ENCODE data around the gene E2F8.

Gene E2F8

DNA sequence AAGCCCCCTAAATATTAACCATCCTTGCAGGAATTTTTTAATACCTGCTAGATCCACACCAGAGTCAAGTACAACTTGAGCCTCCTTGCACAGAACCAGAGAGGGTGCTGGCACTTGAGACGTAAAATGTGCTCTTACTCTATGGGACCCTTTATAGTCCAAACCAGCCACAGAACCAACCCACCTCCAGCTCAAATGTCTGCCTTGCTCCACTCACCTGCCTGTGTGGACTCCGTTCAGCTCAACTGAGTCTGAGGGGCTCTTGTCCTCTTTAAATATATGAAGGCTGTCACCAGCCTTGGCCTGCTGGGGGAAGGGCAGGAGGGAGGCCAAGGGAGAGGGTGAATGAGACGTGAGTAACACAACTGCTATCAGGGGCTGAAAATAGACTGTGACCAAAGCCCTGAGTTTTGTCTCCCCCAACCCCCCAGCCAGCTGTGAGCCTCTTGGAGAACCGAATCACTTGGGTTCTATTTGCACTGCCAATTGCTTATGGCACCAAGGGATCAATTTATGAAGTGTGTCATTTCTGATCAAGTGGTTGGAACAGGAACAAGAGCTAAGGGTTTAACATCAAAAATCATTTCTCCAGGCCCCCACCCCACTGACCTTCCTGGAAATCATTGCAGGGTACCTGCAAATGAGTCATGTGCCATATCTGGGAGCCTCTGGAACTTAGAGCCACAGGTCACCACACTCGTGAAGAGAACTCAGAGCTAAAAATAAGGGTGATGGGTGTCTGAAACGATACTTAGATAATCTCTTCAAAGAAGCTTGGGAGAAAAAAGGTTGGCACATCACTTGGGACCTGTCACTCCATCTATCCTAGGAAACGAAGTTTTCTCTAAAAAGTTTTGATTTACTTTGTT is 38.8 kb downstream of the E2F8 start, which contains the start of gene CSRP3:
Gene CSRP3 (minus strand): TSS at position 247 of the 869 bp plus-strand sequence. CDS start 9,535 bp downstream, outside the sequence.
- Histone ChIP-seq H3K4me3 (ENCODE audit: low read length) (no peak within 1 kb of the TSS), H2AFZ (ENCODE audit: low read depth, low read length) (no peak within 1 kb of the TSS), H3K9me3 (ENCODE audit: low read length) (peaks cover 2% of the 10 kb centered on the region), H3K36me3 (ENCODE audit: insufficient read depth, low read length) (no peaks in the 10 kb centered on the region), H3K4me1 (ENCODE audit: insufficient read depth, low read length) (no peaks in the 10 kb centered on the region), H3K27me3 (ENCODE audit: insufficient read depth, low read length) (peaks cover 41% of the 10 kb centered on the region)

GRCh38 chr11:19200410-19201201 is 40.1 kb downstream of the E2F8 start:
- Histone ChIP-seq H2AFZ (ENCODE audit: low read depth, low read length) (no peak overlapping the region), H3K27me3 (ENCODE audit: insufficient read depth, low read length) (peaks cover 46% of the 10 kb centered on the region), H3K9me3 (ENCODE audit: low read length) (peaks cover 2% of the 10 kb centered on the region), H3K4me3 (ENCODE audit: low read length) (no peak overlapping the region), H3K4me1 (ENCODE audit: insufficient read depth, low read length) (no peaks in the 10 kb centered on the region), H3K36me3 (ENCODE audit: insufficient read depth, low read length) (no peaks in the 10 kb centered on the region)

DNA sequence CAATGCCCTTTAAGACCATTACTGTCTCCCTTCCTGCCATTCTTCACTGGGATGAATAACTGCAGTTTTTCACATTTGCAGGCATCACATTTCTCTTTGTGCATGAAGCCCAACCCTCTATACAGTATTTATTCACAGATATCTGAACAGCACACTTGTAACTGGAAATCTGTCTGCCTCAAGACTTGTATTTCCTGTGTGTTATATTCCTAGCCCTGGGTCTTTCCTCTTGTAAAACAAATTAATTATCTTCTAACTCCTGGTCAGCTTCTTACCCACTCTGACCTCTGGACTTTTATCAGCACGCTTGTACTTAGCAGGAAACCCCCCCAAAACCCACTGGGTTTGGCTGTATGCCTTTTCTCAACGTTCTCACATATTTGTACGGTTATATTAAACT is 41.0 kb downstream of the E2F8 start:
- no peak overlapping the region for H2AFZ ChIP-seq (ENCODE audit: low read depth, low read length)
- peaks cover 2% of the 10 kb centered on the region for H3K9me3 ChIP-seq (ENCODE audit: low read length)
- no peak overlapping the region for H3K4me3 ChIP-seq (ENCODE audit: low read length)
- peaks cover 52% of the 10 kb centered on the region for H3K27me3 ChIP-seq (ENCODE audit: insufficient read depth, low read length)
- no peaks in the 10 kb centered on the region for H3K36me3 ChIP-seq (ENCODE audit: insufficient read depth, low read length)
- H3K4me1 ChIP-seq (ENCODE audit: insufficient read depth, low read length): peaks cover 5% of the 10 kb centered on the region

DNA sequence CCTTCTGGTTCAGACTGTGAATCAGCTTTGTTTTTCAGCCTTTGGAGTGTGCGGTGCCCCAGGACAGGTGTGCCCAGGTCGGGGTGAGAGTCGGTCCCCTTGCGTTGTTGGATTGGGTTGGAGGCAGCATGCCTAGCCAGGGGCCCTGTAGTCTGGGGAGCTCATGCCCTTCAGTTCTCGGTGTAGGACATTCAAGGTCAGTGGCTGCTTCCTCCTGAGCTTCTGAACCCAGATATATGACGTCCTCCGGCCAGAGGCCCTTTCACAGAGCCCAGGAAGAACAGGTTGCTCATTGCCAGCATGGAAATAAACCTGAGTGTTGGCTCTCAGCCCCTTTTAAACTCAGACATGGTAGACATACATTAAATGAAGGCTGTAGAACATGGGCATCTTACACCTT is 41.7 kb downstream of the E2F8 start:
- peaks cover 55% of the 10 kb centered on the region for H3K27me3 ChIP-seq (ENCODE audit: insufficient read depth, low read length)
- peaks cover 2% of the 10 kb centered on the region for H3K9me3 ChIP-seq (ENCODE audit: low read length)

GRCh38 chr11:19196432-19196831 is 44.3 kb downstream of the E2F8 start:
- Histone ChIP-seq H3K4me3 (ENCODE audit: low read length) (no peak overlapping the region), H2AFZ (ENCODE audit: low read depth, low read length) (no peak overlapping the region), H3K4me1 (ENCODE audit: insufficient read depth, low read length) (peaks cover 5% of the 10 kb centered on the region), H3K9me3 (ENCODE audit: low read length) (no peaks in the 10 kb centered on the region), H3K36me3 (ENCODE audit: insufficient read depth, low read length) (no peaks in the 10 kb centered on the region), H3K27me3 (ENCODE audit: insufficient read depth, low read length) (peaks cover 62% of the 10 kb centered on the region)

More for the DNA sequence above, 41.7 kb downstream of the E2F8 start:
- peaks cover 5% of the 10 kb centered on the region for H3K4me1 ChIP-seq (ENCODE audit: insufficient read depth, low read length)
- H3K4me3 ChIP-seq (ENCODE audit: low read length): no peak overlapping the region
- no peaks in the 10 kb centered on the region for H3K36me3 ChIP-seq (ENCODE audit: insufficient read depth, low read length)
- no peak overlapping the region for H2AFZ ChIP-seq (ENCODE audit: low read depth, low read length)

GRCh38 chr11:19194620-19195308 is 46.0 kb downstream of the E2F8 start:
- H3K27me3 ChIP-seq (ENCODE audit: insufficient read depth, low read length): peaks cover 63% of the 10 kb centered on the region
- no peak overlapping the region for H3K4me3 ChIP-seq (ENCODE audit: low read length)
- H3K9me3 ChIP-seq (ENCODE audit: low read length): no peaks in the 10 kb centered on the region
- peaks cover 5% of the 10 kb centered on the region for H3K4me1 ChIP-seq (ENCODE audit: insufficient read depth, low read length)
- no peak overlapping the region for H2AFZ ChIP-seq (ENCODE audit: low read depth, low read length)
- no peaks in the 10 kb centered on the region for H3K36me3 ChIP-seq (ENCODE audit: insufficient read depth, low read length)

DNA sequence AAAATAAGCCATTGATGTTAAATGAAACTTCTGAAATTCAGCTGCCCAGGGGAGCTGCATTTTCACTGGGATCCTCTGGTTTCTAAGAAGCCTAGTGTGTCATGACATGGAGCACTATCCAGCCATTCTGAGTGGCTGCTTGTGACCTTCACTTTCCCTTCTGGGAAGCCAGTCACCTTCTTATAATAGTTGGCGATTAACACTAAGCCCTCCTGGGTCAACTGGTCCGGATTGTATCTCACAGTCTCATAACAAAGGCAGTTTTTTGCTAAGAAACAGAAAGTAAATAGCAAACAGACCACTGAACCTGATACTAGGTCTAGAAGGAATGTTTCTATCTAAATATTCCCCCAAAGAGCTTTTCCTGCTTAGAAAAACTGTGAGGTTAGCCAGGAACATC is 46.8 kb downstream of the E2F8 start:
- Histone ChIP-seq H3K4me1 (ENCODE audit: insufficient read depth, low read length) (peaks cover 5% of the 10 kb centered on the region), H3K36me3 (ENCODE audit: insufficient read depth, low read length) (no peaks in the 10 kb centered on the region), H3K4me3 (ENCODE audit: low read length) (no peak overlapping the region), H2AFZ (ENCODE audit: low read depth, low read length) (no peak overlapping the region), H3K27me3 (ENCODE audit: insufficient read depth, low read length) (peaks cover 63% of the 10 kb centered on the region), H3K9me3 (ENCODE audit: low read length) (no peaks in the 10 kb centered on the region)

DNA sequence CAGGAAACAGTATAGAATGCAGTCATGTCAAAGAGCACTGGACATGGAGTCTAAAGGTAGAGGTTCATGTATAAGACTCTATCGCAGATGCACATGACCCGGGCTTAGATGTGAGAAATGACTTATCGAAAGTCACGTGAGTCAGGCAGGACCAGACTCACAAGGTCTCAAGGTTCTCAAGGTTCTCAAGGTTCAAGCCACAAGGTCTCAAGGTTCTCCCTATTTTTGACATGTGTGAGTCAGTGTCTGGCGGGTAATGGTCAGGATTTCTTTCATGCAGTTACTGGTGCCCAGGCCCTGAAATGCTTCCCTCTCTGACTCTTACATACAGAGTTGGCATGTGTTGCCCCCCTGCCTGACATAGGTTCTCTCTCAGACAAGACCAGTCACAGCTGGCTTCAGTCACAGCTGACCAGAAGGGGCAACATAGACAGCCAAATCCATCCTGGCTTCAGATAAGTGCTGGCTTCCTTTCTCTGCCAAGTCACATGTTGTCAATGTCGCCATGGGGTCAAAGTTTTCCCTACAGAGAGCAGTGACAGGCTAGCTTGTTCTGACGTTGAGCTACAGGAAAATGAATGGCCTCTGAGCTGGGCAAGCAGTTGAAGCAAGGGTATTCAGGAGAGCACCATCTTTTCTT is 49.1 kb downstream of the E2F8 start:
- peaks cover 59% of the 10 kb centered on the region for H3K27me3 ChIP-seq (ENCODE audit: insufficient read depth, low read length)
- H3K4me1 ChIP-seq (ENCODE audit: insufficient read depth, low read length): peaks cover 24% of the 10 kb centered on the region
- no peak overlapping the region for H2AFZ ChIP-seq (ENCODE audit: low read depth, low read length)
- H3K4me3 ChIP-seq (ENCODE audit: low read length): no peak overlapping the region
- H3K36me3 ChIP-seq (ENCODE audit: insufficient read depth, low read length): no peaks in the 10 kb centered on the region
- H3K9me3 ChIP-seq (ENCODE audit: low read length): no peaks in the 10 kb centered on the region

GRCh38 chr11:19187833-19188258 is 52.9 kb downstream of the E2F8 start:
- Histone ChIP-seq H3K27me3 (ENCODE audit: insufficient read depth, low read length) (peaks cover 56% of the 10 kb centered on the region), H3K4me1 (ENCODE audit: insufficient read depth, low read length) (peaks cover 24% of the 10 kb centered on the region), H3K9me3 (ENCODE audit: low read length) (peaks cover 4% of the 10 kb centered on the region), H3K36me3 (ENCODE audit: insufficient read depth, low read length) (no peaks in the 10 kb centered on the region), H2AFZ (ENCODE audit: low read depth, low read length) (no peak overlapping the region), H3K4me3 (ENCODE audit: low read length) (no peak overlapping the region)

DNA sequence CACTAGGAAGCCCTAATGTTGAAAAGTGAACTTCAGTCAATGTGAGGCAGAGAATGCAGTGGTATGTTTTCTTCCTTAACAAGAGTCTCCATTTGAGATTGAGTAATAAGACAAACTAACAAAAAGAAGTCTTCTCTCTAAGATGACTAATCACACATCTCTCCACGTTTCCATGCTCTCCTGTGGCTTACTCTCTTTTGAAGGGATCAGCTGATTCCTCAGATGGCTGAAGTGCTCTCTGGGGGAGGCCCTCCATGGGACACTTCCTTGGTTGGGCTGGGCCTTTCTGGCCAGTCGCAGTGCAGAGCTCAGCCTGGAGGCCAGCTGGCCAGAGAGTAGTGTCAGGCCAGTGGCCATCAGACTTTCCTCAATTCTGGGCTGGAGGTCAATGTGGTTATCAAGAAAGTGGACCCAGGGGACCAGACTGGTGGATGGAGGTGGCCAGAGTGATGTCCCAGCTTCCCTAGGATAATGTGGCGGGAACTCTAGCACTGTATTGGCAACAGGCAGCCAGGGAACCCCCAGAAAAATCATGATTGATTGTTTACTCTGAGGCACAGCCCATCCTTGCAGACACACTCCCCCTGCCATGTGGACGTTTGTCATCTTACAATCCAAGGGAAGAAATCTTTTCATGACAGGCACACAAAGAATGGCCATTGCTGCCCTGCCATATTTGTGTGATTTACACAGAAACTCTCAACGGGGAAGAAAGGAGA is 53.5 kb downstream of the E2F8 start:
- H2AFZ ChIP-seq (ENCODE audit: low read depth, low read length): no peak overlapping the region
- no peak overlapping the region for H3K4me3 ChIP-seq (ENCODE audit: low read length)
- H3K36me3 ChIP-seq (ENCODE audit: insufficient read depth, low read length): no peaks in the 10 kb centered on the region
- peaks cover 4% of the 10 kb centered on the region for H3K9me3 ChIP-seq (ENCODE audit: low read length)
- peaks cover 24% of the 10 kb centered on the region for H3K4me1 ChIP-seq (ENCODE audit: insufficient read depth, low read length)
- peaks cover 51% of the 10 kb centered on the region for H3K27me3 ChIP-seq (ENCODE audit: insufficient read depth, low read length)

- peaks cover 4% of the 10 kb centered on the region for H3K9me3 ChIP-seq (ENCODE audit: low read length)
- no peak overlapping the region for H2AFZ ChIP-seq (ENCODE audit: low read depth, low read length)
- H3K27me3 ChIP-seq (ENCODE audit: insufficient read depth, low read length): peaks cover 42% of the 10 kb centered on the region
- H3K36me3 ChIP-seq (ENCODE audit: insufficient read depth, low read length): no peaks in the 10 kb centered on the region
- H3K4me1 ChIP-seq (ENCODE audit: insufficient read depth, low read length): peaks cover 24% of the 10 kb centered on the region
- no peak overlapping the region for H3K4me3 ChIP-seq (ENCODE audit: low read length)
Observed at GRCh38 chr11:19185516-19186052, 55.2 kb downstream of the E2F8 start.

DNA sequence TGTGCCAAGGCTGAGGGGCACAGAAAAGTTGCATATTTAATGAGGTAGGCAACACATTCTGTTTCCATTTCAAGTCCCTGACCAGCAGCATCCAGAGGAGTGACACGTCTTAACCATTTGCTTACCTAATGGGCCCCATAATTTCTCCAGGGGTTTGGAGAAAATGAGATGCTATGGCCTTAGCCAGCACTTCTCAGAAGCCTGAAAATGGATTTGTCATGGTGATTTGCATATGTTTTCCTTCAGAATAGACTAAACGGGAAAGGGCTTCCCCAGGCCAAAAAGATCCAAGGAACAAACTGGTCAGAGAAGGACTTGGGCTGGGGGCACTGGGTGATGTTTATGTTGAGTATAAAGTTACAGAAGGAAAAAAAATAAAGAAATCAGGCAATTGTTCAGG is 55.7 kb downstream of the E2F8 start:
- Histone ChIP-seq H3K36me3 (ENCODE audit: insufficient read depth, low read length) (no peaks in the 10 kb centered on the region), H3K4me3 (ENCODE audit: low read length) (no peak overlapping the region), H3K4me1 (ENCODE audit: insufficient read depth, low read length) (peaks cover 24% of the 10 kb centered on the region), H2AFZ (ENCODE audit: low read depth, low read length) (no peak overlapping the region), H3K27me3 (ENCODE audit: insufficient read depth, low read length) (peaks cover 39% of the 10 kb centered on the region), H3K9me3 (ENCODE audit: low read length) (peaks cover 4% of the 10 kb centered on the region)

All from neuron (in vitro differentiated cells).